Testis (tissue), 2 donors: ENCODE data around the gene CHPF.

ENCODE experiments used
- POLR2A ChIP-seq: fragments of 450-650 bp; IDR thresholded peaks from one replicate; pipeline ENCODE4 v1.6.1; 2017; ENCODE audit warnings: antibody characterized with exemption, mild to moderate bottlenecking, moderate library complexity
- TF ChIP-seq, protein P1 (sequence below), 3 experiments: fragments of 450-650 bp in 2 of 3; fragments of 200-600 bp in 1 of 3; sonication (generic) in 1 of 3; IDR thresholded peaks; one replicate each; pipeline ENCODE4 v1.5.1; 2016 to 2019; ENCODE audit warnings: antibody characterized with exemption in 3 of 3, mild to moderate bottlenecking in 2 of 3, moderate library complexity in 1 of 3

DNA sequence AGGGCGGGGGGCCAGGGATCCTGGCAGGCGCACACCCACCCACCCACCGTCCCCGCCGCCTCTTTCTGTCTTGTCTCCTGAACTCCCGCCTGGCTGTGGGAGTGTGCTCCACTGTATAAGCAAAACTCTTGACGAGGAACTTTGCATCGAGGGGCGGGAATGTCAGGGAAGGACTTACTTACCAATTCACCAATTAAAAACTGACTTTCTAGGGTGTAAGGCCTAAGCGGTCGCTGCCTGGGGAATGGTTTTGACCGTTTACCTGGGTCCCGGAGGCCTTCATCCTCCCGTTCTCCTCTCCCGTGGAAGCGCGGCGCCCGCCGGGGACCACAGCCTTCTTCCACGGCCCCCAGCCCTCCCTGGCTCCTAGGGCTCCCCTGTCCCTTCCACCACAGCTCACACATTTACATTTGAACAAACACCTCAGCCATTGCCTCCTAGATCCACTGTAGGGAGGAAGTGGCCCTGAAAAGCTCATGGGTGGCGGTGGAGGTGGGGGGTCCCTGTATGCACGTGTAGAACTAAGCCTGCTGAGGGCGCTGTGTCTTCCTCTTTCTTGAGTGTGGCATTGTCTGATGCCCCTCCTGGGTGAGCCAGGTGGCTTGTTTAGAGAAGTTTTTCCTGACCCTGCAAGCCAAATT lies 20.5 kb downstream of the CHPF start:
- TF ChIP-seq, protein P1, sequence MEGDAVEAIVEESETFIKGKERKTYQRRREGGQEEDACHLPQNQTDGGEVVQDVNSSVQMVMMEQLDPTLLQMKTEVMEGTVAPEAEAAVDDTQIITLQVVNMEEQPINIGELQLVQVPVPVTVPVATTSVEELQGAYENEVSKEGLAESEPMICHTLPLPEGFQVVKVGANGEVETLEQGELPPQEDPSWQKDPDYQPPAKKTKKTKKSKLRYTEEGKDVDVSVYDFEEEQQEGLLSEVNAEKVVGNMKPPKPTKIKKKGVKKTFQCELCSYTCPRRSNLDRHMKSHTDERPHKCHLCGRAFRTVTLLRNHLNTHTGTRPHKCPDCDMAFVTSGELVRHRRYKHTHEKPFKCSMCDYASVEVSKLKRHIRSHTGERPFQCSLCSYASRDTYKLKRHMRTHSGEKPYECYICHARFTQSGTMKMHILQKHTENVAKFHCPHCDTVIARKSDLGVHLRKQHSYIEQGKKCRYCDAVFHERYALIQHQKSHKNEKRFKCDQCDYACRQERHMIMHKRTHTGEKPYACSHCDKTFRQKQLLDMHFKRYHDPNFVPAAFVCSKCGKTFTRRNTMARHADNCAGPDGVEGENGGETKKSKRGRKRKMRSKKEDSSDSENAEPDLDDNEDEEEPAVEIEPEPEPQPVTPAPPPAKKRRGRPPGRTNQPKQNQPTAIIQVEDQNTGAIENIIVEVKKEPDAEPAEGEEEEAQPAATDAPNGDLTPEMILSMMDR (IDR thresholded peaks at IDR 0.05): no peak
- no peak for TF ChIP-seq POLR2A
